Subcutaneous adipose tissue (tissue), 4 donors: ENCODE measurements around the gene FAM219A. TPM values are rescaled to one million over a fixed set of nuclear protein-coding genes. Genes with fewer than 3 reads are reported as not detected.

ENCODE experiments used
- CTCF ChIP-seq: fragments of 450-650 bp; IDR thresholded peaks from one replicate; pipeline ENCODE4 v1.5.1; 2016; ENCODE audit warnings: low read depth, mild to moderate bottlenecking, control low read depth, antibody characterized with exemption, moderate library complexity
- total RNA-seq, 4 donors: library from RNA; depleted of rRNA; stranded (reverse); fragments of >200 nt; gene quantifications; one replicate each; pipeline ENCODE4 v1.1.0, GENCODE V29; 2016

FAM219A gene
- total RNA-seq, 4 donors from 2014 or later: 5.1 to 13.9 (median 7.9) TPM

DNA sequence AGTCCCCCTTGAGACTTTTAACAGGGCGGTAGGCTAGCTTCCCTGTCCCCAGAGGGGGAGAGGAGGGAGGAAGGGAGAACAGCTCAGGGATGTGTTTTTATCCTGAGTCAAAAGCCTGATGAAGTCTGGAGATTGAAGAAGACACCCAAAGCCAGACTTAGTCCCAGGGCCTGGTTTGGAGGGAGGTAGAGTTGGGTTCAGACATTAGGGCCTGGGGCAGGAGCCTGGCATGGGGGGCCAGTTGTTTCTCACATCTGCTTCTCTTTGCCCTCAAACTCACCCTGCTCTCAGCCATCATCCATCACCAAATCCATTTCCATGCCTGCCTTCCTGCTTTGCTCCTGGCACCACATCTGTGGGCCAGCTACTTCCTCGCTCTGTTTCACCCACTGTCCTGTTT is 84.6 kb downstream of the FAM219A start:
- no peak for TF ChIP-seq CTCF

DNA sequence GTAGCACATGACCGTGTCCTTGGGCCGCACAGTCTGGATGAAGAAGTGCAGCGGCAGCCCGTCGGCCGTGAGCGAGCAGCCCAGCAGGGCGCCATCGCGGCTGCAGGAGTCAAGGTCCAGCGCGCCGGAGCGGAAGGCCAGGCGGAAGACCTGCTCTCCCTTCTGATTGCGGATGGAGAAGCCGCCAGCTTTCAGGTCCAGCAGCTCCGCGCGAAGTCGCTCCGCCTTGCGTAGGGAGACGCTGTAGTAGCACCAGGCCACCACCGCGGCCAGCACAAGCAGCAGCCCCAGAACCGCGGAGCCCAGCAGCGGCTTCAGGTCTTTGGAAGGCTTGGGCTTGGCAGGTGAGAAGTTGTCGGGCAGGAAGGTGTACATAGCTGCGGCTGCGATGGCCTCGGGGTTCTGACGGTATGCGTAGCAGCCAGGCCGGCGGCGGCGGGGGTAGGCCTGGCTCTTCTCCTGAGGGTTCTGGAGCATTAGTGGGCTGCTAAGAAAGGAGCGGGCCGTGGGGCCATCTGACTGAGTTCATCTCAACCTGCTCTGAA is 85.8 kb downstream of the FAM219A start:
- TF ChIP-seq CTCF: no peak

GRCh38 chr9:34371886-34372466 is 86.4 kb downstream of the FAM219A start:
- TF ChIP-seq CTCF: no peak

DNA sequence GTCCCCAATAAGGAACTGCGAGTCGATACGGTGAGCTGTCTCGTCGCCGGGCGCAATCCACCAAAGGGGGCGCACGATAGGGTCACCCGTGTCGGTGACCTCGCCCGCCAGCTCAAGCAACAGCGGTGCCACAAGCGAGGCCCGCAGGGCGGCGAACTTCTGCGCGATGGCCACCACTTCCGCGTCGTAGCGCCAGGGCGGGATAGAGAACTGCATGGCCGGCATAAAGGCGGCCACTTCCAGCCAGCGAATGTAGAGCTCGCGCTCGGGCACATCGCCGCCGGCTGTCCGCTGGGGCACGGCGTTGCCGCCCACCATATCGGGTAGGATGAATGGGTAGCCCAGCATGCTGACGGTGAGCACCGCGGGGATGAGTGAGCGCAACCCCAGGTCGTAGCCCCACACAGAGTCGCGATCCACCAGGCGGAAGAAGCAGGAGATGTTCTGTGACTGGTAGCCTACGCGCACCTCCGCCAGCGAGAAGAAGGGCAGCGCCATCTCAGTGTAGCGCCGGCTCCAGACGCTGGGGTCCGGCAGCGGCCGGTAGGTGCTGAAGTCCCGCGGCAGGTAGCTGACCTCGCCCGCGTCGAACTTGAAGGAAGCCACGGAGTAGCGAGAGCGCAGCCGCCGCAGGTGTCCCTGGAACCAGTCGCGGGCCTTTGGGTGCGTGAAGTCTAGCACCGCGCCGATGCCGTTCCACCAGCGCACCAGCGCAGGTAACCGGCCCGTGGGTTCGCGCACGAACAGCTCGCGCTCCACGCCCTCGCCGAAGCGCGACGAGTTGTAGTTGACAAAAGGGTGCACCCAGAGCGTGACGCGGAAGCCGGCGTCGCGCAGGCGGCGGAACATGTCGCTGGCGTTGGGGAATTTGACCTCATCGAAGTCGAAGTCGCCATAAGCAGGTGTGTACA is 87.1 kb downstream of the FAM219A start:
- TF ChIP-seq CTCF: no peak

DNA sequence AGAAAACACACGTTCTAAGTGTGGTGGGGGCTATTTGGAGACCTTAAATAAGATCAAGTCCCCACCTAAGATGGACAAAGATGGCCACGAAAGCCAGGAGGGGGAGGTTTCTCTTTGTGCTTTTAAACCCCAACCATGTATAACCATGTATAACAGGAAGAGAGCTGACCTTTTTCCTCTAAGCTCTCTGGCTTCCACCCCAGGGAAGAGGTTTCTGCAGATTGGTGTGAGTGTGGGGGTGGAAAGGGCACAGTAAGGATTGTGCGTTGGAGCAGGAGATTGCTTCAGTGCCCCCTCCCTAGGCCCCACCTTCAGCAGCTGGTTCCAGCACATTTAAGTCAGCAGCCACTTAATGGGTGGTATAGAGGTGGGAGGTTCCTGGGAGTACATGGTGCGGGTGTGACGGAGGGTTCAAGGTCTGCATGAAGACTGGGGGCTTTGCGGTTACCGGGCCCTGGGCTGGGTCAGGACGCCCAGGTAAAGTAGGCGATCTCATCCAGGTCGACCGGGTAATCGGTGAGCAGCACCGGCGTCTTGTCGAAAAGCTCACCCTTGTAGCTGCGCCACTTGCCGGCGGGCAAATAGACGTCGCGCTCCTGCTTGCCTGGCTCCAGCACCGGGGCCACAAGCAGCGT is 87.9 kb downstream of the FAM219A start:
- no peak for TF ChIP-seq CTCF

DNA sequence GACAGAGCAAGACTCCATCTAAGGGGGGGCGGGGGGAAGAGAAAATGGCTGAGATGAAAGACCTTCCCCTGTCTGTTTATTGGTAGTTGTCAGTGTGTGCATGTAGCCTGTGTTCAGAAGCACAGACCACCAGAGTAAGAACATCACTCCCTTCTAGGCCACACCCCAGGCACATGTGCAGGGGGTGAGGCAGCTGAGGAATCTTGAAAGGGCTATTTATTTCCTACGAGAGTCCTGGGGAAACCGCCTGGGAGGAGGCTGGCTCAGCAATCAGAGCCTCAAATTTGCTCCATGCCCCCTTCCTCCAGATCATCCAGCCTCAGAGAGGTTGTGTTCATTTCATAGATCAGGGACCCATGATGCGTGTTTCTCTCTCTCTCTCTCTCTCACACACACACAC is 88.7 kb downstream of the FAM219A start:
- TF ChIP-seq CTCF: no peak

DNA sequence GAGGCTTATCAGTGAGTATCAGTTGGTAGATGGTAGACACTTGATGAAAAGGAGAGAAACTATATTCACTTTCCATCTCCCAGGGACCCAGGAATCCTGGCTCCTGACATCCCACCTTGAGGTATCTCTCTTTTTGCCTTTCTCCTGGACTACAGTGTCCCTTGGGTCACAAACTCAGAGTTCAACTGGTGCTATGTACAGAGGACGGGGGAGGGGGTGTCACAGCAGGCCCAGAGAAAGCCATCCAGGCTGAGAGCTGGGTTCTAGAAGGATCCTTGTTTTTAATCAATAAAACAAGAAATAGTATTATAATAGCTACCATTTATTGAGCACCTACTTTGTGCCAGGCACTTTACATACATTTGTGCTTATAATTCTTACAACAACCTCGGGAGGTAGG is 92.0 kb downstream of the FAM219A start:
- no peak for TF ChIP-seq CTCF
